OCI-LY1 (cell line): ENCODE results near the gene NKAIN4.

ENCODE experiments used
- CTCF ChIP-seq: fragments of 200-600 bp; sonication (generic), shearing (Covaris generic); IDR thresholded peaks from 2 replicates; pipeline ENCODE4 v1.5.1; 2017; ENCODE audit warnings: mild to moderate bottlenecking, antibody characterized with exemption, low read length, moderate library complexity, mixed read lengths
- EZH2 ChIP-seq: fragments of 200-600 bp; sonication (generic), shearing (Covaris generic); IDR thresholded peaks from 2 replicates; pipeline ENCODE4 v1.8.0; 2017; ENCODE audit warnings: borderline replicate concordance, mixed run types, mild to moderate bottlenecking, antibody characterized with exemption, low read length, moderate library complexity, mixed read lengths

GRCh38 chr20:63233061-63233344, 21.3 kb downstream of the NKAIN4 start:
- TF ChIP-seq CTCF (no peak), EZH2 (no peak)
